GM08714 (cell line): Measurements from ENCODE around the gene LAS1L.

Experiments
- H3K4me3 ChIP-seq: fragments of 200-500 bp; sonication (Bioruptor generic); 2 replicates; pipeline ENCODE4 v1.5.1; 2014; ENCODE audit warnings: mild to moderate bottlenecking, low read length, inconsistent platforms
- ZNF274 ChIP-seq: IDR thresholded peaks from 2 replicates; pipeline ENCODE4 v1.6.1; 2012; ENCODE audit warnings: mild to moderate bottlenecking, low read depth, low read length

Gene LAS1L

GRCh38 chrX:65476564-65476963 lies 58.0 kb downstream of the LAS1L start:
- H3K4me3 ChIP-seq = no peak overlapping the region
- TF ChIP-seq ZNF274 = no peak

- TF ChIP-seq ZNF274 = no peak
- no peak overlapping the region for H3K4me3 ChIP-seq
Measured at GRCh38 chrX:65463550-65463949, 71.0 kb downstream of the LAS1L start.
